HG02588 (cell line): ENCODE measurements around the gene ARHGAP20.

ENCODE experiments used
- ATAC-seq: cut with Tn5 transposase; IDR thresholded peaks from one replicate; pipeline ENCODE4 v1.9.1; 2021; ENCODE audit warnings: mild to moderate bottlenecking, moderate library complexity; ENCODE audit not compliant: unreplicated experiment

Gene ARHGAP20

DNA sequence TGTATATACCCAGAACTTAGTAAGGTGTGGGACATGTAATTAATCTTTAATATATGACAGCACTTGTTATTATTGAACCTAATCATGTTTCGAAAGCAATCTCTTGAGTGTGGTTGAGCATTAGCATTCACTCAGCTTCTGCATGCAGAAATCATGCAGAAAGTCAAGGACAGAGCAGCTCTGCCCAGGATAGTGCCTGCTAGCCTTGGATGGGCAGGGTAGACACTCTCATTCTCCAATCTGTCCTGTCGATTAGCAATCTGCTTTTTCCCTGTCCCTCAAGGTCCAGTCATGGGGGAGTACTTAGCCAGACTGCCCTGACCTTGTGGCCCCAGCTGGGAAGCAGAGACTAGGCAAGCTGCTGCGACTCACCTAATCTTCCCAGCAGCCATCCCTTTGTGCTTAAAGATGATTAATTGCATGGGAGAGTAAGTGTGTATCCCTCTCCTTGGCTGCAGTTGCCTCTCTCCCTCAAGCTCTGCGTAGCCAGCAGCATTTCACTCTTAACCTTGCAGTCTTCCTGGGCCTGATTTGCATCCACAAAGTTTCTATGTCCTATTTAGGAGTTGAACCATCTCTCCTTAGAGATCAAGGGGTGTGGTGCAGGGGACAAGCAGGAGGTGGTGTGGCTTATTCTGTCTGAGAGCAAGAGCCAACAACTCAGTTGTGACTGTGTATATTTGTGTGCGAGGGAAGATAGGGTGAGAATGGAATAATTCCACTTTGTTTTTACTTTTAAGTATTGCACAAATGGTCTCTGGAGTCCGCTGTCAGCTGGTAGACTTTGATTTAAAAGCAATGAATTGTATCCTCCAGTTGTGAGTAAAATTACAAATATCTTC is 181.1 kb downstream of the ARHGAP20 start:
- ATAC-seq: no peak

DNA sequence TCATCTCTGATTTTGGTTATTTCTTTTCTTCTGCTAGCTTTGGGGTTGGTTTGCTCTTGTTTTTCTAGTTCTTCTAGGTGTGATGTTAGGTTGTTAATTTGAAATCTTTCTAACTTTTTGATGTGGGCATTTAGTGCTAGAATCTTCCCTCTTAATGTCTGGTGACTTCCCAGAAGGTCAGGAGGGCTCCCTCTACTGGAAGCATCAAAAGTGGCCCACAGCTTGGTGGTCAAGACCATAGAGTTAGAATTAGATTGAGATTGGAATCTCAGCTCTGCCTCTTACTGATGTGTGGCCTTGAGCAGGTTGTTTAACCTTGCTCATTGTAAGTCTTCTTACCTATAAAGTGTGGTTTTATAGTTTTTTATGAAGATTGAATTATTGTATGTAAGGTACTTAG is 183.2 kb downstream of the ARHGAP20 start:
- ATAC-seq: no peak

DNA sequence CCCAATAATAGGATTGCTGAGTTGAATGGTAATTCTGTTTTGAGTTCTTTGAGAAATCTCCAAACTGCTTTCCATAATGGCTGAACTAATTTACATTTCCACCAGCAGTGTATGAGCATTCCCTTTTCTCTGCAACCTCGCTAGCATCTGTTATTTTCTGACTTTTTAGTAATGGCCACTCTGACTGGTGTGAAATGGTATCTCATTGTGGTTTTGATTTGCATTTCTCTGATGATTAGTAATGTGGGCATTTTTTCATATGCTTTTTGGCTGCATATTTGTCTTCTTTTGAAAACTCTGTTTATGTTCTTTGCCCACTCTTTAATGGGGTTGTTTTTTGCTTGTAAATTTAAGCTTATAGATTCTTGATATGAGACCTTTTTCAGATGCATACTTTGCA is 185.1 kb downstream of the ARHGAP20 start:
- ATAC-seq: no peak
